ENCODE measurements around the gene PIGZ. TPM values are rescaled to one million over a fixed set of nuclear protein-coding genes. Genes with fewer than 3 reads are reported as not detected.
A peak's percentile ranks its signal among the peaks of the same experiment; 100 is the strongest.

The PIGZ gene
- total RNA-seq, 3 donors from 2014 or later = 10.5 to 14.4 (median 12.0) TPM

- Histone ChIP-seq H3K27me3 (no peaks in the 10 kb centered on the region), H3K27ac (peak overlapping the region; percentile 93 to 96), H3K9me3 (no peaks in the 10 kb centered on the region), H3K4me3 (peak overlapping the region; percentile 86 to 99 (median 99)), H3K36me3 (peaks cover 3% of the 10 kb centered on the region), H3K4me1 (peaks cover 6 to 10% of the 10 kb centered on the region in 2 donors)
- DNase-seq (ENCODE audit: low spot score in 2 of 2) = peak in 1 of 2 donors; percentile 41
- intact Hi-C loops (cut with DNase I; ENCODE audit: low total_unique reads) = no loop called here
- TF ChIP-seq POLR2A (IDR thresholded peaks at IDR 0.05) = no peak
- TF ChIP-seq CTCF (IDR thresholded peaks at IDR 0.05) = no peak
- no peak for TF ChIP-seq POLR2AphosphoS5 (IDR thresholded peaks at IDR 0.05)
These were observed 26.9 kb downstream of the PIGZ start for GRCh38 chr3:196941729-196942225.

- Histone ChIP-seq H3K9me3 (no peaks in the 10 kb centered on the region), H3K4me1 (peaks cover 4 to 6% of the 10 kb centered on the region in 2 donors), H3K27ac (no peak overlapping the region), H3K27me3 (no peaks in the 10 kb centered on the region), H3K4me3 (no peak overlapping the region), H3K36me3 (peaks cover 3% of the 10 kb centered on the region)
- DNase-seq (ENCODE audit: low spot score in 2 of 2) = no peak
- intact Hi-C loops (cut with DNase I; ENCODE audit: low total_unique reads) = no loop called here
- TF ChIP-seq CTCF (IDR thresholded peaks at IDR 0.05) (no peak), POLR2AphosphoS5 (IDR thresholded peaks at IDR 0.05) (no peak), POLR2A (IDR thresholded peaks at IDR 0.05) (no peak)
These were observed 30.1 kb downstream of the PIGZ start for GRCh38 chr3:196938576-196938975.

GRCh38 chr3:196938124-196938523 lies 30.5 kb downstream of the PIGZ start:
- TF ChIP-seq CTCF (IDR thresholded peaks at IDR 0.05) (no peak), POLR2AphosphoS5 (IDR thresholded peaks at IDR 0.05) (no peak), POLR2A (IDR thresholded peaks at IDR 0.05) (no peak)
- intact Hi-C loops (cut with DNase I; ENCODE audit: low total_unique reads) = no loop called here
- DNase-seq (ENCODE audit: low spot score in 2 of 2) = no peak
- H3K27ac ChIP-seq = no peak overlapping the region
- peaks cover 3% of the 10 kb centered on the region for H3K36me3 ChIP-seq
- H3K9me3 ChIP-seq = no peaks in the 10 kb centered on the region
- peaks cover 0 to 2% of the 10 kb centered on the region in 2 donors for H3K4me1 ChIP-seq
- no peaks in the 10 kb centered on the region for H3K27me3 ChIP-seq
- H3K4me3 ChIP-seq = no peak overlapping the region

GRCh38 chr3:196936288-196936687 lies 32.3 kb downstream of the PIGZ start:
- intact Hi-C loops (cut with DNase I; ENCODE audit: low total_unique reads) = no loop called here
- TF ChIP-seq POLR2A (IDR thresholded peaks at IDR 0.05) (no peak), CTCF (IDR thresholded peaks at IDR 0.05) (no peak), POLR2AphosphoS5 (IDR thresholded peaks at IDR 0.05) (no peak)
- no peak for DNase-seq (ENCODE audit: low spot score in 2 of 2)
- Histone ChIP-seq H3K27ac (no peak overlapping the region), H3K9me3 (no peaks in the 10 kb centered on the region), H3K36me3 (peaks cover 3% of the 10 kb centered on the region), H3K27me3 (no peaks in the 10 kb centered on the region), H3K4me1 (peaks cover 0 to 2% of the 10 kb centered on the region in 2 donors), H3K4me3 (no peak overlapping the region)

- Histone ChIP-seq H3K27ac (no peak overlapping the region), H3K4me1 (no peaks in the 10 kb centered on the region), H3K36me3 (peaks cover 3% of the 10 kb centered on the region), H3K4me3 (no peak overlapping the region), H3K27me3 (no peaks in the 10 kb centered on the region), H3K9me3 (no peaks in the 10 kb centered on the region)
- DNase-seq (ENCODE audit: low spot score in 2 of 2) = no peak
- TF ChIP-seq POLR2AphosphoS5 (IDR thresholded peaks at IDR 0.05) = no peak
- TF ChIP-seq CTCF (IDR thresholded peaks at IDR 0.05) = no peak
- TF ChIP-seq POLR2A (IDR thresholded peaks at IDR 0.05) = no peak
- intact Hi-C loops (cut with DNase I; ENCODE audit: low total_unique reads) = no loop called here
These were observed 36.0 kb downstream of the PIGZ start for GRCh38 chr3:196932600-196932999.
